Activated naive CD4-positive, alpha-beta T cell treated with anti-CD3 and anti-CD28 coated beads, Interleukin-2, amount 50 U/mL, for 72 hours (primary cell): ENCODE results near the gene SEMA4G. TPM values are rescaled to one million over a fixed set of nuclear protein-coding genes. Genes with fewer than 3 reads are reported as not detected.

Source experiments
- ATAC-seq, 2 donors: fragments of 150-1000 bp; cut with Tn5 transposase; 2 replicates each; pipeline ENCODE4 v1.10.0; 2021; ENCODE audit warnings: mild to moderate bottlenecking in 2 of 2, moderate library complexity in 2 of 2
- DNase-seq, 2 donors: peaks; one replicate each; pipeline ENCODE4 v3.0.0; 2021 to 2022; ENCODE audit warnings: low spot score in 2 of 2
- H3K27ac Mint-ChIP-seq, 2 donors: one replicate each; pipeline ENCODE4 v1.8.0; 2022; ENCODE audit warnings: mild to moderate bottlenecking in 2 of 2, mixed read lengths in 2 of 2
- H3K36me3 Mint-ChIP-seq, 2 donors: one replicate each; pipeline ENCODE4 v1.8.0; 2022; ENCODE audit warnings: mixed read lengths in 2 of 2
- H3K9me3 Mint-ChIP-seq, 2 donors: one replicate each; pipeline ENCODE4 v1.8.0; 2022; ENCODE audit warnings: mixed read lengths in 2 of 2
- total RNA-seq, 2 donors: library from RNA; stranded (reverse); gene quantifications; one replicate each; pipeline ENCODE4 v1.2.3, GENCODE V29; 2022

The SEMA4G gene, protein sequence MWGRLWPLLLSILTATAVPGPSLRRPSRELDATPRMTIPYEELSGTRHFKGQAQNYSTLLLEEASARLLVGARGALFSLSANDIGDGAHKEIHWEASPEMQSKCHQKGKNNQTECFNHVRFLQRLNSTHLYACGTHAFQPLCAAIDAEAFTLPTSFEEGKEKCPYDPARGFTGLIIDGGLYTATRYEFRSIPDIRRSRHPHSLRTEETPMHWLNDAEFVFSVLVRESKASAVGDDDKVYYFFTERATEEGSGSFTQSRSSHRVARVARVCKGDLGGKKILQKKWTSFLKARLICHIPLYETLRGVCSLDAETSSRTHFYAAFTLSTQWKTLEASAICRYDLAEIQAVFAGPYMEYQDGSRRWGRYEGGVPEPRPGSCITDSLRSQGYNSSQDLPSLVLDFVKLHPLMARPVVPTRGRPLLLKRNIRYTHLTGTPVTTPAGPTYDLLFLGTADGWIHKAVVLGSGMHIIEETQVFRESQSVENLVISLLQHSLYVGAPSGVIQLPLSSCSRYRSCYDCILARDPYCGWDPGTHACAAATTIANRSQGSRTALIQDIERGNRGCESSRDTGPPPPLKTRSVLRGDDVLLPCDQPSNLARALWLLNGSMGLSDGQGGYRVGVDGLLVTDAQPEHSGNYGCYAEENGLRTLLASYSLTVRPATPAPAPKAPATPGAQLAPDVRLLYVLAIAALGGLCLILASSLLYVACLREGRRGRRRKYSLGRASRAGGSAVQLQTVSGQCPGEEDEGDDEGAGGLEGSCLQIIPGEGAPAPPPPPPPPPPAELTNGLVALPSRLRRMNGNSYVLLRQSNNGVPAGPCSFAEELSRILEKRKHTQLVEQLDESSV
- 1 to 10 TPM in 1 of 2 donors, under 1 TPM in 1; 0.39 to 3.2 TPM for total RNA-seq

- peak; percentile 73 to 85 for ATAC-seq
- H3K9me3 Mint-ChIP-seq, result no peaks in the 10 kb centered on the region
- H3K36me3 Mint-ChIP-seq, result no peaks in the 10 kb centered on the region
- DNase-seq, result peak in 1 of 2 donors; percentile 59
- H3K27ac Mint-ChIP-seq, result peak within 1 kb of the TSS in 1 of 2 donors; percentile 50
These were observed at the start of gene SEMA4G for GRCh38 chr10:100969187-100970075. TSS of gene SEMA4G (plus strand) at chr10:100969504. CDS start at chr10:100972913, 3,409 bp downstream.

GRCh38 chr10:100923580-100923979, 45.7 kb upstream of the SEMA4G start:
- DNase-seq, result no peak
- no peak overlapping the region for H3K27ac Mint-ChIP-seq
- H3K9me3 Mint-ChIP-seq, result no peaks in the 10 kb centered on the region
- H3K36me3 Mint-ChIP-seq, result peaks cover 18 to 28% of the 10 kb centered on the region in 2 donors
- no peak for ATAC-seq

DNA sequence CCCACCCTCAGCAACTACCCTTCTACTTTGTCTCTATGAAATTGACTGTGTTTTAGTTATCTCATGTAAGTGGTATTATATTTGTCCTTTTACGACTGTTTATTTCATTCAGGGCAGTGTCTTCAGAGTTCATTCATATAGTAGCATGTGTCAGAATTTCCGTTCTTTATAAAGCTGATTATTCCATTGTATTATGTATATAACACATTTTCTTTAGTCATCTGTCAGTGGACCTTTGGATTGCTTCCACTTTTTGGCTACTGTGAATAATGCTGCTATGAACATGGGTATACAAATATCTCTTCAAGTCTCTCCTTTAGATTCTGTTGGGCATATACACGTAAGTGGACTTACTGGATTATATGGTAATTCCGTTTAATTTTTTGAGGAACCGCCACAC, 42.0 kb upstream of the SEMA4G start:
- ATAC-seq, result no peak
- DNase-seq, result no peak
- no peaks in the 10 kb centered on the region for H3K9me3 Mint-ChIP-seq
- peaks cover 19 to 28% of the 10 kb centered on the region in 2 donors for H3K36me3 Mint-ChIP-seq
- no peak overlapping the region for H3K27ac Mint-ChIP-seq

DNA sequence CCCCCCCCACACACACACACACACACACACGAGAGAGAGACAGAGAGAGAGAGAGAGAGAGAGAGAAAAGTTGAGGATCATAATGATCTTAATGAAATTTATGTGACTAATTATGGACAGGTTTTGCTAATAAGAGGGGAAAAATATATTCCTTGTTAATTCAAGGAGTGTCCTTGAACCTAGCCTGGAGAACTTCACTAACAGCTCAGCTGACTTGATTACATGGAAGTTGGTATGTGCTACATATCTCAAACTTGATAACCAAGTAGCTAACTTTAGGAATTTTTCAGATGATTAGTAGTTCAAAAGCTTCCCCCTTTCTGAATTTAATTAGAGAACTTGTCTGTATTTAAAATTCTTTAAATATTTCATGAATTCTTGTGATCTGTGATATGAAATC, 41.3 kb upstream of the SEMA4G start:
- peaks cover 16 to 28% of the 10 kb centered on the region in 2 donors for H3K36me3 Mint-ChIP-seq
- no peaks in the 10 kb centered on the region for H3K9me3 Mint-ChIP-seq
- DNase-seq (no peak), ATAC-seq (no peak)
- no peak overlapping the region for H3K27ac Mint-ChIP-seq

GRCh38 chr10:100930368-100930767, 38.9 kb upstream of the SEMA4G start:
- no peaks in the 10 kb centered on the region for H3K9me3 Mint-ChIP-seq
- no peak overlapping the region for H3K27ac Mint-ChIP-seq
- no peak for ATAC-seq
- no peak for DNase-seq
- H3K36me3 Mint-ChIP-seq, result peaks cover 0 to 19% of the 10 kb centered on the region in 2 donors

DNA sequence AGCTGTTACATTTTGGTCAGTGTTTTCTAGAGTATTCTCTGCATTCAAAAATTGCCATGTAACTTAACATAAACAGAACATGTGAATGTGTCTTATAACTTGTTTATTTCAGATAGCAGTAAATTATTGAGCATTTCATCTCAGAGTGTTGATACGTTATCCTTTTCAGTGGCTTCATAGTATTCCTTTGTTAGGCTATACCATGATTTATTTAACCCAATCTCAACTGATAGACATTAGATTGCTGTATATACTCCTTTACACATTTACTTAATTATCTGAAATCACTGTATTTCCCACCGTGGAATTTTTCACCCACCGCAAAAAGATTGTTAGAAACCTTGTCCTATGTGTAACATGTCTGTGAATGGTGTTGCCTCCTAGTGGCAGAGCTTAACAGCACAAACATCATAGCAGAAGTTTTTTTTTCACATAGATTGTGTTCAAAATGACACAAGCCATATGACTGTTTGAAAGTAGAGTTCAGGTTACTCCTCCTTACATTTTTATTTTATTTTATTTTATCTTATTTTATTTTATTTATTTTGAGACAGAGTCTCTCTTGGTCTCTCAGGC, 35.1 kb upstream of the SEMA4G start:
- no peaks in the 10 kb centered on the region for H3K9me3 Mint-ChIP-seq
- DNase-seq (no peak), ATAC-seq (no peak)
- H3K27ac Mint-ChIP-seq, result no peak overlapping the region
- peaks cover 5 to 10% of the 10 kb centered on the region in 2 donors for H3K36me3 Mint-ChIP-seq

- DNase-seq, result no peak
- peaks cover 0 to 22% of the 10 kb centered on the region in 2 donors for H3K36me3 Mint-ChIP-seq
- no peaks in the 10 kb centered on the region for H3K9me3 Mint-ChIP-seq
- no peak for ATAC-seq
- no peak overlapping the region for H3K27ac Mint-ChIP-seq
These were observed 29.4 kb upstream of the SEMA4G start for GRCh38 chr10:100939763-100940344.

GRCh38 chr10:100942229-100942628, 27.1 kb upstream of the SEMA4G start:
- no peak for ATAC-seq
- no peak for DNase-seq
- H3K36me3 Mint-ChIP-seq, result peaks cover 4 to 41% of the 10 kb centered on the region in 2 donors
- H3K27ac Mint-ChIP-seq, result no peak overlapping the region
- no peaks in the 10 kb centered on the region for H3K9me3 Mint-ChIP-seq

- DNase-seq (no peak), ATAC-seq (peak; percentile 13 to 60)
- peak overlapping the region; percentile 37 to 63 for H3K27ac Mint-ChIP-seq
- H3K9me3 Mint-ChIP-seq, result no peaks in the 10 kb centered on the region
- H3K36me3 Mint-ChIP-seq, result peaks cover 4 to 37% of the 10 kb centered on the region in 2 donors
These were observed 25.8 kb upstream of the SEMA4G start for GRCh38 chr10:100943508-100943907.

DNA sequence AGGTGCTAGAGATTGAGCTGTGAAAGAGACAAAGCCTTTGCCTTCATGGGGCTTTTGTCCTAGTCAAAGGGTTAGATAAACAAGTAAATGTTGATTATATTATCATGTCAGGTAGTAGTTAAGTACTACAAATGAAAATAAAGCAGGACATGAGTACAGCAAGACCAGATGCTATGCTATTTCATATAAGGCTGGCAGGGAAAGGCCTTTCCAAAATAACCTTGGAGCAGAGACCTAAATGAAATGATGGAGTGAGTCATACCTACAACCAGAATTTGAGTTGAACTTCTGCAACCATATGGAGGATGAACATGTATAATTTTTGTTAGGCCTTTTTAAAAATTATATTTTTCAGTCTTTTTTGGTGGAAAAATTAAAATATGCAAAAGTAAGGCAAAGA, 23.6 kb upstream of the SEMA4G start:
- ATAC-seq, result no peak
- H3K27ac Mint-ChIP-seq, result no peak overlapping the region
- H3K36me3 Mint-ChIP-seq, result peaks cover 4 to 30% of the 10 kb centered on the region in 2 donors

GRCh38 chr10:100948916-100949315, 20.4 kb upstream of the SEMA4G start:
- Mint-ChIP-seq H3K27ac (peak overlapping the region in 1 of 2 donors; percentile 55), H3K36me3 (peaks cover 4 to 18% of the 10 kb centered on the region in 2 donors), H3K9me3 (no peaks in the 10 kb centered on the region)
- no peak for ATAC-seq
- no peak for DNase-seq

More for the DNA sequence above, 23.6 kb upstream of the SEMA4G start:
- no peak for DNase-seq
- no peaks in the 10 kb centered on the region for H3K9me3 Mint-ChIP-seq

GRCh38 chr10:100960251-100960650, 9.1 kb upstream of the SEMA4G start:
- ATAC-seq (no peak), DNase-seq (no peak)
- Mint-ChIP-seq H3K36me3 (peaks cover 0 to 7% of the 10 kb centered on the region in 2 donors), H3K27ac (no peak overlapping the region), H3K9me3 (no peaks in the 10 kb centered on the region)

- no peak overlapping the region for H3K27ac Mint-ChIP-seq
- ATAC-seq, result no peak
- H3K9me3 Mint-ChIP-seq, result no peaks in the 10 kb centered on the region
- H3K36me3 Mint-ChIP-seq, result peaks cover 0 to 7% of the 10 kb centered on the region in 2 donors
- no peak for DNase-seq
These were observed 6.8 kb upstream of the SEMA4G start for GRCh38 chr10:100962351-100963080.

DNA sequence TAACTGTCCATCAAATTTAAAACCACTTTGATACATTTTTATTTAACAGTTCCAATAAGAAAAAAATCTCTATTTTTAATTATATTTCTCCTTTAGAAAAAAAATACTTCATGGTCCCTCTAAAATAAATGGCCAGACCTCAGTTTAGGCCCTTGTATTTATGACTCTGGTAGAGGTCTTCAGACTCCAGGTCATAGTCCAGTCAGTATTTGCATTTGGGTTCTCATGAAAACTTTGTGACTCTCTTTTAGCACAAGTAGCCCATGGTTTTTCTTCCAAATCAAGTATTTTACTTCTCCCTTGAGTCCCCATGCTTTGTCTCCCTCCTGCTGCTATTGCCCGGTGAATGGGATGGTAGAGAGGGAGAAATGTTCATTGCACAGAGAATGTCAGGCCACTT, 5.5 kb upstream of the SEMA4G start:
- Mint-ChIP-seq H3K27ac (no peak overlapping the region), H3K9me3 (no peaks in the 10 kb centered on the region), H3K36me3 (peaks cover 0 to 3% of the 10 kb centered on the region in 2 donors)
- ATAC-seq, result no peak
- no peak for DNase-seq

DNA sequence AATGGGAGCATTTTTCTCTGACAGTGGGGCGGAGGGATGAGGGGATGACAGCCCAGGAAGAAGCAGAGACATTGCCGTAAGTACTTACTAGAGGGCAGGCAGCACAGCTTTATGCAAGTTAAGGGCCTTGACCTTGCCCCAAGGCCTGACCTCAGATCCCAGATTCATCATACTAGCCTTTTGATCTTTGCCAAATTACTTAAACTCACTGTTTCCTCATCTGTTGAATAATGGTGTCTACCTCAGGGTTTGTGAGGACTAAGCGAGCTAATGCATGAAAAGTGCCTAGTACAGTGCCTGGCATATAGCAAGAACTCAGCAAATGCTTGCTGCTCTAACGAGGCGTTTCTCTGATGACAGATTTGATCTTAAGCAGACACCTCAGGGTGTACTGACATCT, 3.5 kb upstream of the SEMA4G start:
- no peak overlapping the region for H3K27ac Mint-ChIP-seq
- ATAC-seq, result no peak

More for the DNA sequence above, 3.5 kb upstream of the SEMA4G start:
- no peak for DNase-seq
- H3K36me3 Mint-ChIP-seq, result no peaks in the 10 kb centered on the region
- H3K9me3 Mint-ChIP-seq, result no peaks in the 10 kb centered on the region
